Gastroesophageal sphincter (tissue), 3 donors: ENCODE data around the gene METTL2B.
"Not testable (repeated sequence)": the region's sequence is repeated elsewhere in the genome, so short reads cannot be mapped to it uniquely, and the experiment has no call there.

Experiments
- EP300 ChIP-seq: sonication (generic); formaldehyde crosslinking; IDR thresholded peaks from one replicate; pipeline ENCODE4 v1.6.1; 2017; ENCODE audit warnings: antibody characterized with exemption, mild to moderate bottlenecking
- TF ChIP-seq, protein P1 (sequence below), 4 experiments: fragments of 200-600 bp in 2 of 4; fragments of 450-650 bp in 2 of 4; sonication (generic) in 1 of 4; IDR thresholded peaks; one replicate each; pipeline ENCODE4 v1.5.1; 2017 to 2019; ENCODE audit warnings: antibody characterized with exemption in 4 of 4, mild to moderate bottlenecking in 2 of 4, moderate library complexity in 2 of 4

DNA sequence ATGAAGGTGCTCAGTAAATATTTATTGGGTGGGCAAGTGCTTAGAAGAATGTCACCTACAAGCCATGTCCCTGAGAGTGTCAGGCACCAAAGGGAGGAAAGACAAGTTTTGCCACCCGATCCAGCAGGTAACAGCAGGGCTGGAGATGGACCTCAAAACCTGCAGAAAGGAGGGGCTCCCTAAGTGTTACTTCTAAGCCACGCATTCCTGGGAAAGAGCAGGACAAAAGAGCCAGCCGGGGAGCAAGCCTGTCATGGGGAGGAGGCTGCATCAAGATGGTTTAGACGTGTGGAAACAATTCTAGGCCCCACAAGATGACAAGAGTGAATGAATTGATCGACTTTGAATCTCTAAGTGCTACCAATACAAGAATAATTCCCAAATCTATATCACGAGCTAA lies 38.7 kb downstream of the METTL2B start:
- not testable (repeated sequence) for TF ChIP-seq EP300
- TF ChIP-seq, protein P1, sequence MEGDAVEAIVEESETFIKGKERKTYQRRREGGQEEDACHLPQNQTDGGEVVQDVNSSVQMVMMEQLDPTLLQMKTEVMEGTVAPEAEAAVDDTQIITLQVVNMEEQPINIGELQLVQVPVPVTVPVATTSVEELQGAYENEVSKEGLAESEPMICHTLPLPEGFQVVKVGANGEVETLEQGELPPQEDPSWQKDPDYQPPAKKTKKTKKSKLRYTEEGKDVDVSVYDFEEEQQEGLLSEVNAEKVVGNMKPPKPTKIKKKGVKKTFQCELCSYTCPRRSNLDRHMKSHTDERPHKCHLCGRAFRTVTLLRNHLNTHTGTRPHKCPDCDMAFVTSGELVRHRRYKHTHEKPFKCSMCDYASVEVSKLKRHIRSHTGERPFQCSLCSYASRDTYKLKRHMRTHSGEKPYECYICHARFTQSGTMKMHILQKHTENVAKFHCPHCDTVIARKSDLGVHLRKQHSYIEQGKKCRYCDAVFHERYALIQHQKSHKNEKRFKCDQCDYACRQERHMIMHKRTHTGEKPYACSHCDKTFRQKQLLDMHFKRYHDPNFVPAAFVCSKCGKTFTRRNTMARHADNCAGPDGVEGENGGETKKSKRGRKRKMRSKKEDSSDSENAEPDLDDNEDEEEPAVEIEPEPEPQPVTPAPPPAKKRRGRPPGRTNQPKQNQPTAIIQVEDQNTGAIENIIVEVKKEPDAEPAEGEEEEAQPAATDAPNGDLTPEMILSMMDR (IDR thresholded peaks at IDR 0.05): not testable (repeated sequence)
